Esophagus (tissue), 2 donors: ENCODE data around the gene ZNF3. TPM values are rescaled to one million over a fixed set of nuclear protein-coding genes. Genes with fewer than 3 reads are reported as not detected.
A peak's percentile ranks its signal among the peaks of the same experiment; 100 is the strongest.

Experiments used
- H3K27ac ChIP-seq, 2 donors: one replicate each; pipeline ENCODE4 v1.5.1; 2013; ENCODE audit warnings: low read depth in 2 of 2, mild to moderate bottlenecking in 2 of 2, inconsistent platforms in 1 of 2, low read length in 1 of 2, moderate library complexity in 1 of 2
- H3K27me3 ChIP-seq, 2 donors: one replicate each; pipeline ENCODE4 v1.6.1; 2013; ENCODE audit warnings: low read length in 2 of 2, control low read depth in 1 of 2, mild to moderate bottlenecking in 1 of 2; ENCODE audit not compliant: insufficient read depth in 2 of 2, control insufficient read depth in 1 of 2
- H3K36me3 ChIP-seq, 2 donors: one replicate each; pipeline ENCODE4 v1.6.1; 2013; ENCODE audit warnings: low read length in 1 of 2; ENCODE audit not compliant: control insufficient read depth in 2 of 2, insufficient read depth in 2 of 2
- H3K4me1 ChIP-seq, 2 donors: one replicate each; pipeline ENCODE4 v1.6.1; 2013; ENCODE audit warnings: low read length in 1 of 2; ENCODE audit not compliant: control insufficient read depth in 2 of 2, insufficient read depth in 2 of 2
- H3K4me3 ChIP-seq, 2 donors: one replicate each; pipeline ENCODE4 v1.5.1; 2013; ENCODE audit warnings: low read length in 2 of 2, mild to moderate bottlenecking in 2 of 2, low read depth in 1 of 2, moderate library complexity in 1 of 2
- H3K9me3 ChIP-seq, 2 donors: one replicate each; pipeline ENCODE4 v1.6.1; 2013; ENCODE audit warnings: mild to moderate bottlenecking in 2 of 2, low read depth in 1 of 2, low read length in 1 of 2, moderate library complexity in 1 of 2; ENCODE audit not compliant: control insufficient read depth in 2 of 2, insufficient read depth in 1 of 2
- WGBS, 2 donors: extraction: QIAGEN DNeasy Blood & Tissue Kit; methylation state at CpG; one replicate each; pipeline ENCODE4 v1.1.7; 2013; 5-methylcytosine and 5-hydroxymethylcytosine counted together
- polyA plus RNA-seq, 2 donors: library from polyadenylated mRNA; stranded (reverse); fragments of 200-250 nt; gene quantifications; one replicate each; pipeline ENCODE4 v1.2.3, GENCODE V29; 2013
- donor health status: healthy with polysubstance abuse.
- donor health status: Bipolar disorder and iron deficiency.

Gene ZNF3
- polyA plus RNA-seq, 2 donors, result 10.4 to 14.6 TPM

GRCh38 chr7:100109521-100110163, 28.1 kb upstream of the ZNF3 start:
- H3K27me3 ChIP-seq, result no peaks in the 10 kb centered on the region
- H3K4me3 ChIP-seq, result no peak overlapping the region
- no peaks in the 10 kb centered on the region for H3K4me1 ChIP-seq
- no peaks in the 10 kb centered on the region for H3K9me3 ChIP-seq
- no peak overlapping the region for H3K27ac ChIP-seq
- WGBS, 2 donors, result 90 to 92% methylated on average over 12 of the region's 12 CpGs
- H3K36me3 ChIP-seq, result peaks cover 0 to 58% of the 10 kb centered on the region in 2 donors

- Histone ChIP-seq H3K4me1 (no peaks in the 10 kb centered on the region), H3K36me3 (peaks cover 0 to 51% of the 10 kb centered on the region in 2 donors), H3K4me3 (no peak overlapping the region), H3K27ac (no peak overlapping the region), H3K27me3 (no peaks in the 10 kb centered on the region), H3K9me3 (no peaks in the 10 kb centered on the region)
- 80 to 84% methylated on average over 9 to 11 of the region's 11 CpGs for WGBS, 2 donors
These were observed 26.4 kb upstream of the ZNF3 start for GRCh38 chr7:100107890-100108289.

DNA sequence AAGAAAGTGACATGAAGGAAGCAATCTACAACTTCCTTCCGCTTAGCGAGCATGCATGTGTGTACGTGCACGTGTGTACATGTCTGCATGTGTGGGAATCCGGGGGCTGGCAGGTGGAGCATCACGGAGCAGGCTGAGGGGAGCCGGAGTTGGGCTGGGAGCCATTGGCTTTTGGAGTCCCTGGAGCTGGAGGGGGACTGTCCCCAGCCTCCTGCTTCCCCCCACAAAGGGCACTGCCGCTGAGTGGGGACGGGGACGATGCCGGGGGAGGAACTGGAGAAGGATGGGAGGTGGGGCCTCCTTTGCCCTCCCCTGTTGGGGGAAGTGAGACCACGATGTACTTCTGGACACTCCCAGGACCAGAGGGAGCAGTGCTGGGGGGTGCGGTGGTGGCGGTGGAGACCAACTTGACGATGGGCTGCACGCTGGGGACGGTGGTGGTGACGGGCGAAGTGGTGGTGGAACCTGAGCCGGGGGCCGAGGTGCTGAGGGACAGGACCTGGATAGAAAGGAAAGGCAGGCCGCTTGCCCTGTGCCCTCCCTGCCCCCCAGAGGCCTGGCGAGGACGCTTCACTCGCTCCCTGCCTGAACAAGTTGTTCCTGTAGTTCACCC, 25.7 kb upstream of the ZNF3 start:
- Histone ChIP-seq H3K4me3 (no peak overlapping the region), H3K36me3 (peaks cover 0 to 51% of the 10 kb centered on the region in 2 donors), H3K27ac (no peak overlapping the region), H3K4me1 (peaks cover 0 to 5% of the 10 kb centered on the region in 2 donors), H3K27me3 (no peaks in the 10 kb centered on the region), H3K9me3 (no peaks in the 10 kb centered on the region)
- 78 to 82% methylated on average over 25 of the region's 25 CpGs for WGBS, 2 donors

DNA sequence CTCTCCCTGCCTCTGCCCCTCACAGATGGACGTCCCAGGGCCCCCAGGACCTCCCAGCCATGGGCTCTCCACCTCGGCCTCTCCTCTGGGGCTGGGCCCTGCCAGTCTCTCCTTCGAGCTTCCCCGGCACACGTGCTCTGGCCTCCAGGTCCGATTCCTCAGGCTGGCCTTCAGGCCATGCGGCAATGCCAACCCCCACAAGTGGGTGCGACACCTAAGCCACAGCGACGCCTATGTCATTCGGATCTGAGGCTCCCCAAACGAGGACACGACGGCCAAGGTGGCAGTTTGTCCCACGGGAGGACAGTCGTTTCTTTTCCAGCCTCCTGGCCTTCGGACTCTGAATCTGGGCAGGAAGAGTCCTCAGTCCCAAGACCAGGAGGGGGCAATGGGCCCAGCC, 25.1 kb upstream of the ZNF3 start:
- H3K27ac ChIP-seq, result no peak overlapping the region
- WGBS, 2 donors, result 79 to 82% methylated on average over 17 of the region's 17 CpGs
- H3K27me3 ChIP-seq, result no peaks in the 10 kb centered on the region
- no peaks in the 10 kb centered on the region for H3K9me3 ChIP-seq
- peaks cover 0 to 45% of the 10 kb centered on the region in 2 donors for H3K36me3 ChIP-seq
- H3K4me3 ChIP-seq, result no peak overlapping the region
- H3K4me1 ChIP-seq, result peaks cover 0 to 6% of the 10 kb centered on the region in 2 donors

DNA sequence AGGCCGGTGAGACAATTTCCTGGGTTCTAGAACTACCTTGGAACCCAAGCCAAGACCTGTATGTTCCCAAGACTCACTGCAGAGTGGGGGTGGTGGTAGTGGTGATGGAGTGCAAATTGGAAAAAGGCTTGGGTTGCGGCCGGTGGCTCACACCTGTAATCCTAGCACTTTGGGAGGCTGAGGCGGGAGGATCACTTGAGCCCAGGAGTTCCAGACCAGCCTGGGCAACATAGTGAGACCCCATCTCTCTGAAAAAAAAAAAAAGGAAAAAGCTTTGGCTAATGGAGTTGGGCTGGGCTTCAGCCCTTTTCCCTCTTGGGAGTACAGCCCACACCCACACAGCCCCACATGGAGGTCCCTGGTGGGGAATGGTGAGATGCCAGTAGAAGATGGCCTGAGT, 24.0 kb upstream of the ZNF3 start:
- Histone ChIP-seq H3K4me3 (no peak overlapping the region), H3K27ac (no peak overlapping the region), H3K9me3 (no peaks in the 10 kb centered on the region), H3K4me1 (peaks cover 0 to 6% of the 10 kb centered on the region in 2 donors), H3K36me3 (peaks cover 0 to 37% of the 10 kb centered on the region in 2 donors), H3K27me3 (no peaks in the 10 kb centered on the region)
- WGBS, 2 donors, result 94 to 98% methylated on average over 4 of the region's 4 CpGs

DNA sequence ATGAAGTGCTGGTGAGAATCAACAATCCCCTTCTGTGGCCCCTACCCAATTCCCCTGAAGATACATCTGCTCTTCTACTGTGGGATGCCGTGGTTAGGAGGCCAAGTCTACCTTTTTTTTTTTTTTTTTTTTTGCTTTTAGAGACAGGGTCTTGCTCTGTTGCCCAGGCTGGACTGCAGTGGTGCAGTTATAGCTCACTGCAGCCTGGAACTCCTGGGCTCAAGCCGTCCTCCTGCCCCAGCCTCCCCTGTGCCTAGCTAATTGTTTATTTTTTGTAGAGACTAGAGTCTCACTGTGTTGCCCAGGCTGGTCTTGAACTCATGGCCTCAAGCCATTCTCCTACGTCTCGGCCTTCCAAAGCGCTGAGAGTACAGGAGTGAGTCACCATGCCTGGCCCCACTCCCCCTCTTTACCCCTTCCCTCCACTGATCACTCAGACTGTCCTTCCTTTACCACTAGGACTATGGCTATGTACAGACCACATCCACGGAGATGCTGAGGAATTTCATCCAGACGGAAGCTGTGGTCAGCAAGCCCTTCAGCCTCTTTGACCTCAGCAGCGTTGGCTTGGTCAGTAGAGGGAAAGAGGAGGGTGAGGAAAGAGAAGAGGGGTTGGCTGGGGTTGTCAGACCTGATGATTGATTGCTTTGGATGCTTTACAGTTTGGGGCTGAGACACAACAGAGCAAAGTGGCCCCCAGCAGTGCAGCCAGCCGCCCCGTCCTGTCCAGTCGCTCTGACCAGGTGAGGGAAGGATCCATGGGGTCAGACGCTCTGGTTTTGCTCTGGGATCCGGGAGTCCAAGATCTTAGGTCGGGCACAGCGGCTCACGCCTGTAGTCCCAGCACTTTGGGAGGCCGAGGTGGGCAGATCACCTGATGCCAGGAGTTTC, 21.7 kb upstream of the ZNF3 start:
- H3K36me3 ChIP-seq, result peaks cover 0 to 40% of the 10 kb centered on the region in 2 donors
- WGBS, 2 donors, result 83 to 85% methylated on average over 17 of the region's 17 CpGs

DNA sequence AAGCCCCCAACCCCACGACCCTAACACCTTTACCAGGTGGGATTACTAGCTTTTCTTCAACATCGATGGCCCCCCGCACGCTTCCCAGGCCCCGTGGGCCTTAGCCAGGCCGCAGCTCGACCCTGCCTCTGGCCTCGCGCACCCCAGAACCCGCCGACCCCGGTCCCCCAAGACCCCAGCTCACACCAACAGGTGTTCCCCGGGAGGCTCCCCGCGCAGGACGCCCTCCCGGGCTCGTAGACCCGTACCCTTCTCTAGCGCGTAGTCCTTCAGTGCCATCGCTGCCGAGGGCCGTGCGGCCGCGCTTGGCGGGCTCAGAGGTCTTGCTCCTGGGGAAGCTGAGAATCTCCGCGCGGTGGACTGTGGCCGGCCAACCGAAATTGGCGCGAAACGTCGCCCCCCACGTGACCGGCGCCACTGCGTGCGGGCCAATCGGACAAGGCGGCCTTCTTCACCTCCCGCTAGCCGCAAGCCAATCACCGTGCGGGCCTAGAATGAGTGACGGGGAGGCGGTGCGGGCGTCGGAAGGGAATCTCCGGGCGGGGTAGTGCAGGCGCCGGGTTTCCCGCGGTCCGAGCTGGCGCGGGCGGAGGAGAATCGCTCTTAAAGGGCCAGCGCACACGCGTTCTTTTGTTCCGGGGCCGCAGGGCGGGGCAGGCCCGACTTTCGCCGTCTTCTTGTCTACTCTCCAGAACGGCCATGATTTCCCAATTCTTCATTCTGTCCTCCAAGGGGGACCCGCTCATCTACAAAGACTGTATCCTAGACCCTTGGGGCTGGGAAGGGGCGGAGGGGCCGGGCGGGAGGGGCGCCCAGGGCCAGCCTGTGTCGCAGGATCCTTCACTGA, 19.7 kb upstream of the ZNF3 start, which contains the start of the genes AP4M1 and MCM7:
Gene AP4M1, plus strand, starts transcription at position 628 of the 847 bp plus-strand sequence. Its CDS starts 72 bp downstream, at position 700.
Gene MCM7, minus strand, starts transcription at position 382 of the 847 bp plus-strand sequence. Its CDS starts 103 bp downstream, at position 279.
- peaks cover 0 to 14% of the 10 kb centered on the region in 2 donors for H3K4me1 ChIP-seq
- 1% methylated on average over 79 to 80 of the region's 80 CpGs for WGBS, 2 donors
- H3K9me3 ChIP-seq, result no peaks in the 10 kb centered on the region
- H3K27ac ChIP-seq, result peak within 1 kb of the TSS; percentile 96 to 97
- no peaks in the 10 kb centered on the region for H3K27me3 ChIP-seq
- H3K4me3 ChIP-seq, result peak within 1 kb of the TSS; percentile 70 to 85
- H3K36me3 ChIP-seq, result peaks cover 9 to 33% of the 10 kb centered on the region in 2 donors

More for the DNA sequence above, 21.7 kb upstream of the ZNF3 start:
- no peaks in the 10 kb centered on the region for H3K27me3 ChIP-seq
- H3K4me3 ChIP-seq, result no peak overlapping the region
- H3K9me3 ChIP-seq, result no peaks in the 10 kb centered on the region
- peak overlapping the region in 1 of 2 donors; percentile 9 for H3K27ac ChIP-seq
- H3K4me1 ChIP-seq, result peaks cover 0 to 14% of the 10 kb centered on the region in 2 donors

GRCh38 chr7:100100420-100101015, 19.0 kb upstream of the ZNF3 start:
- H3K27me3 ChIP-seq, result no peaks in the 10 kb centered on the region
- H3K36me3 ChIP-seq, result peaks cover 17 to 34% of the 10 kb centered on the region in 2 donors
- H3K9me3 ChIP-seq, result no peaks in the 10 kb centered on the region
- peak overlapping the region; percentile 59 to 85 for H3K4me3 ChIP-seq
- 0 to 1% methylated on average over 60 to 61 of the region's 61 CpGs for WGBS, 2 donors
- H3K27ac ChIP-seq, result peak overlapping the region; percentile 89 to 90
- H3K4me1 ChIP-seq, result peaks cover 0 to 14% of the 10 kb centered on the region in 2 donors
